Measurements from ENCODE around the gene GPATCH8.
"Not testable (repeated sequence)": the region's sequence is repeated elsewhere in the genome, so short reads cannot be mapped to it uniquely, and the experiment has no call there.

GPATCH8 gene

GRCh38 chr17:44527102-44527501 is 23.9 kb upstream of the GPATCH8 start:
- no peak for DNase-seq (ENCODE audit: low read depth in 2 of 2)

- DNase-seq (ENCODE audit: low read depth in 2 of 2), result no peak
Measured at GRCh38 chr17:44523672-44523972, 20.4 kb upstream of the GPATCH8 start.

GRCh38 chr17:44522883-44523671 is 19.9 kb upstream of the GPATCH8 start:
- peak; percentile 20 to 51 for DNase-seq (ENCODE audit: low read depth in 2 of 2)

- no peak for DNase-seq (ENCODE audit: low read depth in 2 of 2)
Measured at GRCh38 chr17:44518032-44518431, 14.8 kb upstream of the GPATCH8 start.

- not testable (repeated sequence) for DNase-seq (ENCODE audit: low read depth in 2 of 2)
Measured at GRCh38 chr17:44511241-44512134, 8.3 kb upstream of the GPATCH8 start.

GRCh38 chr17:44506939-44507604 is 3.9 kb upstream of the GPATCH8 start:
- not testable (repeated sequence) for DNase-seq (ENCODE audit: low read depth in 2 of 2)

GRCh38 chr17:44502598-44503146 is 534 bp downstream of the GPATCH8 start:
- no peak for DNase-seq (ENCODE audit: low read depth in 2 of 2)

- DNase-seq (ENCODE audit: low read depth in 2 of 2), result no peak
Measured at GRCh38 chr17:44501866-44502375, 1.3 kb downstream of the GPATCH8 start.

GRCh38 chr17:44499722-44500121 is 3.5 kb downstream of the GPATCH8 start:
- DNase-seq (ENCODE audit: low read depth in 2 of 2), result no peak

GRCh38 chr17:44496815-44497214 is 6.4 kb downstream of the GPATCH8 start:
- DNase-seq (ENCODE audit: low read depth in 2 of 2), result no peak

- DNase-seq (ENCODE audit: low read depth in 2 of 2), result no peak
Measured at GRCh38 chr17:44493339-44493738, 9.9 kb downstream of the GPATCH8 start.

GRCh38 chr17:44492706-44493272 is 10.4 kb downstream of the GPATCH8 start:
- no peak for DNase-seq (ENCODE audit: low read depth in 2 of 2)

- no peak for DNase-seq (ENCODE audit: low read depth in 2 of 2)
Measured at GRCh38 chr17:44489581-44489980, 13.6 kb downstream of the GPATCH8 start.

GRCh38 chr17:44487170-44487569 is 16.0 kb downstream of the GPATCH8 start:
- DNase-seq (ENCODE audit: low read depth in 2 of 2), result no peak

- DNase-seq (ENCODE audit: low read depth in 2 of 2), result no peak
Measured at GRCh38 chr17:44473367-44473766, 29.8 kb downstream of the GPATCH8 start.

GRCh38 chr17:44469676-44470075 is 33.5 kb downstream of the GPATCH8 start:
- no peak for DNase-seq (ENCODE audit: low read depth in 2 of 2)

GRCh38 chr17:44467108-44467507 is 36.1 kb downstream of the GPATCH8 start:
- no peak for DNase-seq (ENCODE audit: low read depth in 2 of 2)

- no peak for DNase-seq (ENCODE audit: low read depth in 2 of 2)
Measured at GRCh38 chr17:44466339-44466738, 36.9 kb downstream of the GPATCH8 start.

GRCh38 chr17:44465897-44466296 is 37.3 kb downstream of the GPATCH8 start:
- no peak for DNase-seq (ENCODE audit: low read depth in 2 of 2)

- no peak for DNase-seq (ENCODE audit: low read depth in 2 of 2)
Measured at GRCh38 chr17:44465276-44465675, 37.9 kb downstream of the GPATCH8 start.

GRCh38 chr17:44464037-44464436 is 39.2 kb downstream of the GPATCH8 start:
- DNase-seq (ENCODE audit: low read depth in 2 of 2), result no peak

- DNase-seq (ENCODE audit: low read depth in 2 of 2), result no peak
Measured at GRCh38 chr17:44451832-44452231, 51.4 kb downstream of the GPATCH8 start.

Measured in stimulated activated CD4-positive, alpha-beta T cell treated with anti-CD3 and anti-CD28 coated beads, Interleukin-1b, Interleukin-23, amount 100 ng/mL, for 4 hours (primary cell).